Germinal center (tissue), 1 donor: ENCODE measurements around the gene CCNY.

Experiments used
- DNase-seq: peaks from one replicate; pipeline ENCODE4 v3.0.0; 2012; ENCODE audit warnings: mixed read lengths, low spot score

CCNY gene

GRCh38 chr10:35331894-35332640, 4.2 kb upstream of the CCNY start:
- DNase-seq = no peak

DNA sequence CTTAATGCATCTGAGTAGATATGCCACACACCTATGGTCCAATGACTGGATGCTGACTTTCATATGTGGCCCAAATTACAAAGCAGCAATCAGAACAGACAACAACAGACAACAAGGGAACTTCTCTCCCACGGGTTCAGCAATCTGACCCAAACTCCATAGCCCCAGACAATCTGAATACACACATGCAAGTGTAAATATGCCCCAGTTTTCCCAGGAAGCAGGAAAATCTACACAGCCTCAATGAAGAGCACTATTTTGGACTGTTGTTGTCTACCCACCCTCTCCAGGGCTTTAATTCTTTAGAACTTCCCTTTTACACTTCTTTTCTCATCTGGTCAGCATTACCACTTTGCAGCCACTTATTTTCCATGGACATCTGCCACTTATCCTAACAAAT, 2.0 kb upstream of the CCNY start:
- no peak for DNase-seq

GRCh38 chr10:35335133-35336083, 901 bp upstream of the CCNY start:
- no peak for DNase-seq

- peak; percentile 38 for DNase-seq
Observed at GRCh38 chr10:35336921-35337823, 863 bp downstream of the CCNY start.

DNA sequence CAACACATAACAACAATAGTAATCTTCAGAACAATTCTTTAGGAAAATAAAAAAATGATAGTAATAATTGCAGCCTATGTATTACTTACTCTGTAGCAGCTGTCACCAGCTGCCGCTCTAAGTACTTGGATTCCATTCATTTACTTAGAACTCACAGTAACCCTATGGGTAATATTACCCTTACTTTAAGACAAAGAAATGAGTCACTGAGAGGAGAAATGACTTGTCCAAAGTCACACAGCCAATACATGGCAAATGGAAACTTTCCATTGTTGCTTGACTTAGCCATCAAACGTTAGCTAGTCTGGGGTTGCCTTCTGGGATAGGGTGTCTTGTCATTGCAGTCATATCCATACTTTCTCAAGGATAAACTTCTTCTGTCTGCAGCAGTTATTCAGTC, 3.6 kb downstream of the CCNY start:
- no peak for DNase-seq

DNA sequence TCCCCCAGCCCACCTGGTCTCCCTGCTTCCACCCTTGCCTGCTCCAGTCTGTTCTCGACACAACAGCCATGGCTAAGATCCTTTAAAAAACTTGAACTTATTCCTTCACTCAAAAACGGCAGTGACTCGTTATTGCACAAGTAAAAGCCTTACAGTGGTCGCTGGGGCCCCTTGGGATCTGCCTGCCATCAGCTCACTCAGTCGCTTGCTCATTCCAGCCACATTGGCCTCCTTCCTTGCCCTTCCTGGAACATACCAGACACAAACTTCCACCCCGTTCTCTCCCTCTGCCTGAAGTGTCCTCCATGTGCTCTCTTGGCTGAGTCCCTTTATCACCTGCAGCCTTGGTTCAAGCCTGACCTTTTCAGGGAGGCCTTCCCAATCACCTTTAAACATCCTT, 4.7 kb downstream of the CCNY start:
- DNase-seq = no peak

GRCh38 chr10:35341521-35341920, 5.2 kb downstream of the CCNY start:
- DNase-seq = peak; percentile 23

DNA sequence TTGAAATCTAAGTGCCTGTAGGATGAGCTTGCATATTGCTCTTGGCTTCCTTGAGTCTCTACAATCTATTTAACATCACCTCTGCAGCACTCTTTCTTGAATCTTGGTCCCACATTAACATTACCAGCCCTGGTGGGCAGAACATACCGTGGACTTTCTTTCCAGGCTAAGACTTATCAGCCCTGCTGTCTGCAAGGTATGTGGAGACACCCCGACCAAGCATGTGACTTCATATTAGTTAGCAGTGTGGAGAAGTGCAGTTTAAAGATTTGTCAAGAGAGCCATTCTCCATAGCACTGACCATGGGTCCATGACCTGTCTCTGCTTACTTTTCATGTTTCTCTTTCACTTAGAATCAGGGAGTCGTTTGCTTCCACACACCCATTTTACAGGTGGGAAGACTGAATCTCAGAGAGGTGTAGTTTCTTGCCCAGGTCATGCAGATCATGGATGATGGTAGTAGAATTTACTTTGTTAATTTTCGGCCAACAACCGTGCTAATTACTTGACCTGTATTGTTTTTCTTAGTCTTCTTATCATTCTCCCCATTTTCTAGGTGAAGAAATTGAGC, 6.0 kb downstream of the CCNY start:
- no peak for DNase-seq

DNA sequence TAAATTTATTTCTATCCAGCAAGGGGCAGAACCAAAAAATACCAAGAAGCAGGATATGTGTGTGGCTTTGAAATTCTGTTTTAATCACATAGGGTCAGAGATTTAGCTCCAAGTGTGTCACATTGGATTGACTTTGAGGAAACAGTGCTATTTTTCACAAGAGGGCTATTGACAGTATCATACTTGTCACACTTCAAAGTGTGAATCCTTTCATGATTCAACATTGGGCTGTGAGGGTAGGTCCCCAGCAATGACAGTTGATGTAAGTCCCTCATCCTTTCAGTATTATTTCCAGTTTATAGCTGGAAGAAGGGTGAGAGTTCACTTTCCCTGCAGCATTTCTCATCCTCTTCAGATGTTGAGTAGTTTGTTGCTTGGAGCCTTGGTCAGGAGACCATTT, 7.4 kb downstream of the CCNY start:
- DNase-seq = no peak

DNA sequence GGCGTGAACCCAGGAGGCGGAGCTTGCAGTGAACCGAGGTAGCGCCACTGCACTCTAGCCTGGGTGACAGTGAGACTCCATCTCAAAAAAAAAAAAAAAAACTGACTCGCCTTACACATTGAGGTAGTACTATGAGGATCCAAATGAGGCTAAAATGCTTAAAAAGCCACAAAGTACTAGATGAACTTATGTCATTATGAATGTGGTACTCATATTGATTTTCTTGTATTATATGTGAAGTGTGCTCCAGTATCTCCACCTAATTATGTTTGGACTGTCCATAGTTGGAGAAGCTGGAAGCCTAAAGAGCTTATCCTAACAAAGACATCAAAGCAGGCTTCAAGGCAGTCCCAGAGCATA, 9.1 kb downstream of the CCNY start:
- no peak for DNase-seq

DNA sequence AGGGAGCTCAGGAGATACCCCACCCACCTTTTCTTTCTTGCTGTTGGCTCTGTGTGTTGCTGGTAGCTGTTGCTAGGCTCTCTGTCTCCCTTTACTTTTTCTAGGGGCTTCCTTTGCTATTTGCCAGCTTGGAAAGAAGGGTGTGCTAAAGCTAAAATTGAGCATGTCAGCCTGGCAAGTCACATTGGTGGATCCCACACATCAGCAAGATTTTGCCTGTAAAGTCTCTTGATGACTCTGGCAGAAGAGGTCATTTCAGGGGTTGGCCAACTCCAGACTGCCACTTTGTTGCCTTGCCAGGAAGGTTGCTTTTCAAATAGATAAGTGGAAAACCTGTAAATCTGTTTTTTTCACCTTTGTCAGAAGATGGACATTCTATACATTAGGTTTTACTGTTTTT, 9.9 kb downstream of the CCNY start:
- no peak for DNase-seq

GRCh38 chr10:35347121-35347562, 10.8 kb downstream of the CCNY start:
- DNase-seq = no peak

DNA sequence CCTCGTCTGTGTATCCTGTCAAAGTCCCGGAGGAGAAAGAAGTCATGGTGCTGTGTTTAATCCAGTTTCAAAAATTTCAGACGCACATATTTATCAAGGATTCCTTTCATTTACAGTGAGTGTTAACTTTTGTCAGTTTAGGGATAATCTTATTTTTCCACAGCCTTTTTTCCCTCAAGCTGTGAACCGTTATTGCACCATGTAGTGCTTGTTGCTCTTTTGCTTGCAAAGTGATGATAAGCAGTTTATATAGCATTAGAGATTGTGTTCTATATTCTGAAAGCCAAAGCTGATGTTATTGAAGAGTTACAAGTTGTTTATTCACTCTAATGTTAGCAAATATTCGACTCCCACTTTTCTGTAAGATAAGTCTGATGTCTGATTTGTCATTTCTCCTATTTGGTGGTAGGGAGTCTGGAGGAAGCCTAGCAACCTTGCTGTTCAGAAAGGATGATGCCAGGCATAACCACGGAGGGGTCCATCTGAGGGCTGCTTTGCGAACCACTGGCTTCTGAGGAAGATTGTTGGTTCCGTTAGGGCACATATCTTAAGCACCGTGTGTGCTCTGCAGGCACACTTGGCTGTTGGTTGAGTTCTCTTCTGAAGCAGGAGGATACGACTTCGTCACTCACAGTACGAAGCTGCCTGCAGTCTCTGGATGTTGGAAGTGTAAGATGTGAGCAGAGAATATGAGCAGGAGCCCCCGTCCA, 11.7 kb downstream of the CCNY start:
- DNase-seq = no peak

DNA sequence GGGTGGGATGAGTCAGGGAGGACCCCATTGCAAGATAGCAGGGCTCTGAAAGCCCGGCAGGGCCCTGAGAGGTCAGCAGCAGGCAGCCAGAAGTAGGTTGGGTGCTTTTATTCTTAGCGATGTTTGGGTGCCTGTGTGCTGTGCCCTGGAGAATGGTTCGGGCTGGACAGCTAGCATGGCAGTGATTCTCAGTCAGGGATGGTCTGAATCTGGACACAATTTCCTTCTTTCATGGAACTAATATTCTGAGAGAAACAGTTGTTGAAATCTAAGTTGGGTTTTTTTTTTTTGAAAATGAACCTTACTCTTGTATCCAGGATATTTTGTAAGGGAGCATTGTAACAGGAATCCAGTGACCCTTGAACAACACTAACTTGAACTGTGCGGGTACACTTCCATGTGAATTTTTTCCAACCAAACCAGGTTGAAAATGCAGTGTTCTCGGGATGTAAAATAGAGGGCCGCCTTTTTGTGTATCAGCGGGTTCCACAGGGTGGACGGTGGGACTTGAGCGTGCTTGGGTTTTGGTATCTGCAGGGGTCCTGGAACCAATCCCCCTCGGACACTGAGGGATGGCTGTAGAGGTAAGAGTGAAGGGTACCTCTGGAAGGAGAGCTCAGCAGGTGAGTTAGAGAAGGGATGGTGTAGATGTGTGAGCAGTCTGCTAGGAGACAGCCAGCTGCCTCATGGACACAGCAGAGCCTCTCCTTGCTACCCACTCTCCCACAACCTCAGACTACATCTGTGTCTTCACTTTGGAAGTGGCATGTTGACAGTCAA, 12.5 kb downstream of the CCNY start:
- DNase-seq = no peak

DNA sequence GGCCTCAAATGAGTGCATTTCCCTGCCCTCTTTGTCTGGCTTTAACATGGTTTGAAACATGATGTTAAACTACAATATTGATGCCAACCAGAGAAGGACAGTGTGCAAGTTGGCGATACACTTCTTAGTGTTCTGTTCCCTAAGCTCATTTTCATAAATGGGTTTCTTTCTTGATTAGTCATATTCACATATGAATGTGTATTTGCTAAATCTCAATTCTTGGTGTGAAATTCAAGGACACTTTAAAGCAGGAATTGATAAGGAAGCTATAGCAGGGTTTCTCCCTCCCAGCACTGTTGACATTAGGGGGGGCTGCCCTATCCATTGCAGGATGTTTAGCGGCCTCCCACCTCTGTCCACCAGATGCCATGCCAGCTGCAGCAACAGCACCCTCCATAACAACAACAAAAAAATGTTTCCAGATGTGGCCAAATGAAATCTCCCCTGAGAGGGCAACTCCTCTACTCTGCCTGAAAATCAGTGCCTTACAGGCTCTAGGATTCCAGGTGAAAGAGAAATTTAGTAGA, 13.1 kb downstream of the CCNY start:
- no peak for DNase-seq

DNA sequence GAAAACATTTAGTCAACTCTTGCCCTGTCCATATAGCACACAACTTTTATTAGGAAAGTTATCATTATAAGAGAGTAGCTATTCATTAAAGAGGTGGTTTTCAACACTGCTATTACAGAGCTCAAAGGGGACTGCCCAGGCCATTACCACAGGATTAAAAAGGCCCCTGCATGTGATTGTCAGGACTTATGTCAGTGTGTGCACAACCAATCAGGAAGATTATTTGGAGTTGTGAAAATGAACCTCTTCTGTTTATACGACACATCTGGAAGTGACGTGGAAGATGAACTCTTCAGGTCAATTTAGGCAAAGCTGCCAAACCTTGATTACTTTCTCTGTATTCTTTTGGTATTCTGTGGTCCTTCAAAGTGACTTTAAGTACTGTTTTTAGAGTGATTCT, 14.7 kb downstream of the CCNY start:
- DNase-seq = no peak

- DNase-seq = no peak
Observed at GRCh38 chr10:35352097-35352496, 15.8 kb downstream of the CCNY start.

DNA sequence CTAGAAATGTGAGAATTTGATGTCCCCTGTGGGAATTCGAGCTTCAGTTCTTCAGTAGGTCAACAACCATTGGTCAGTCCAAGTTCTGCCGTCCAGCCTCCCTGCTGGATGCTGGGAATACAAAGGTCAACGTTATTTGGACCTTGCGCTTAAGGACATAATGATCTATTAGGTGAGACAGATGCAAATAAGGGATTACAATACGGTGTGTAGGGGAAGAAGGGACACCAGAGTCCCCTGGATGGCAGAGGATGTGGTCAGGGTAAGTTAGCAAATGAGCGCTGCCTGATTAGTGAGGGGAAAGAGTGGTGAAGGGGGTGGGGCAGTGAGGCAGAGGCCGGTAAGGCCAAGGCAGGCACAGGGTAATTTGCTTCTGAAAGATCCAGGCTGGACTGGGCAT, 16.2 kb downstream of the CCNY start:
- DNase-seq = peak; percentile 19

DNA sequence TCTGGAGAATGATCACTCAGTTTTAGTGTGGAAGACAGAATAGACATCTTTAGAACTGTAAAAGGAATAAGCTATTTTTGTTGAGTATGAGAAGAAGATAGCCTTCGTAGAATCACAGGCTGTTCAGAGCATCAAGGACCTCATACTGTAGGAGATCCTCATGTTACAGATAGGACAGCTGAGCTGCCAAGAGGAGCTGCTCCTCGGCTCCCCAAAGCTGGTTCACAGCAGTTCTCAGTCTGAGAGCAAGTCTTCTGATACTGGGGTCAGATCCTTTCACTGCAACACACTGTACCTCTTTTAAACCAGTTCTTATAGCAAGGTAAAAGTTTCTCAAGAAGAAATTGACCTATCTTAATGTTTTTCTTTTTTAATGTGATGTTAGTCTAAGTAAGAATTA, 17.1 kb downstream of the CCNY start:
- no peak for DNase-seq

- peak; percentile 57 for DNase-seq
Observed at GRCh38 chr10:35353805-35354204, 17.5 kb downstream of the CCNY start.
